ENCODE data around the gene SPATA32. TPM values are rescaled to one million over a fixed set of nuclear protein-coding genes. Genes with fewer than 3 reads are reported as not detected.
A peak's percentile ranks its signal among the peaks of the same experiment; 100 is the strongest.

SPATA32 gene
- total and polyA plus RNA-seq, 8 donors, result 0.07 to 0.19 (median 0.13) TPM; not detected in 4

DNA sequence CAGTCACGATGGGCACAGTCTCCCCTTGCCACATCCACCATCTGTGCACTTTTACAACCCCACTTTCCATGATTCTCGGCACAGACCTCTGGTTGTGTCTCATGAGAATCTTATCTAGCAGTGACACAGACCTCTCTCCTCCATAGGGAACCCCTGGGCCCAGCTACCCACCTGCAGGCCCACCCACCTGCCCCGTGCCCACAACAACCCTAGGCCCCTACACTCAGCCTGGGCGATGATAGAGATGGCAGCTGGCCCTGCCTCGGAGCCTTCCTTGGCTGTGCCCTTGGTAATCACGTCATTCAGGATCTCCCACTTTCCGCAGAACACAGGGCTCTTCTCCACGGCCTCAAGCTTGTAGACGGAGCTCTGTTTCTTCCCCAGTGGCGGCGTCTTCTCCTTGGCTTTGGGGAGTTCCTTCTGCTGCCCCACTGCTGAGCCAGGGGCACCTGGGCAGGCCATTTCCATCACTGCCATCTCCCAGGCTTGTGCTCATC is 28.4 kb upstream of the SPATA32 start:
- WGBS, 2 donors, result 80 to 82% methylated on average over 11 of the region's 11 CpGs
- H3K27ac ChIP-seq, result peak overlapping the region in 3 of 4 donors; percentile 20 to 52 (median 33)
- H3K4me3 ChIP-seq, result no peak overlapping the region
- TF ChIP-seq, protein P1, sequence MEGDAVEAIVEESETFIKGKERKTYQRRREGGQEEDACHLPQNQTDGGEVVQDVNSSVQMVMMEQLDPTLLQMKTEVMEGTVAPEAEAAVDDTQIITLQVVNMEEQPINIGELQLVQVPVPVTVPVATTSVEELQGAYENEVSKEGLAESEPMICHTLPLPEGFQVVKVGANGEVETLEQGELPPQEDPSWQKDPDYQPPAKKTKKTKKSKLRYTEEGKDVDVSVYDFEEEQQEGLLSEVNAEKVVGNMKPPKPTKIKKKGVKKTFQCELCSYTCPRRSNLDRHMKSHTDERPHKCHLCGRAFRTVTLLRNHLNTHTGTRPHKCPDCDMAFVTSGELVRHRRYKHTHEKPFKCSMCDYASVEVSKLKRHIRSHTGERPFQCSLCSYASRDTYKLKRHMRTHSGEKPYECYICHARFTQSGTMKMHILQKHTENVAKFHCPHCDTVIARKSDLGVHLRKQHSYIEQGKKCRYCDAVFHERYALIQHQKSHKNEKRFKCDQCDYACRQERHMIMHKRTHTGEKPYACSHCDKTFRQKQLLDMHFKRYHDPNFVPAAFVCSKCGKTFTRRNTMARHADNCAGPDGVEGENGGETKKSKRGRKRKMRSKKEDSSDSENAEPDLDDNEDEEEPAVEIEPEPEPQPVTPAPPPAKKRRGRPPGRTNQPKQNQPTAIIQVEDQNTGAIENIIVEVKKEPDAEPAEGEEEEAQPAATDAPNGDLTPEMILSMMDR (IDR thresholded peaks at IDR 0.05), result no peak
- H3K9me3 ChIP-seq, result no peaks in the 10 kb centered on the region
- peaks cover 0 to 23% (median 7%) of the 10 kb centered on the region in 3 donors for H3K36me3 ChIP-seq
- ATAC-seq (no peak), DNase-seq (no peak), FAIRE-seq (no peak)
- no peaks in the 10 kb centered on the region for H3K27me3 ChIP-seq
- H3K4me1 ChIP-seq, result peaks cover 70 to 74% (median 74%) of the 10 kb centered on the region in 3 donors
- intact Hi-C loops (cut with DNase I), result no loop called here

DNA sequence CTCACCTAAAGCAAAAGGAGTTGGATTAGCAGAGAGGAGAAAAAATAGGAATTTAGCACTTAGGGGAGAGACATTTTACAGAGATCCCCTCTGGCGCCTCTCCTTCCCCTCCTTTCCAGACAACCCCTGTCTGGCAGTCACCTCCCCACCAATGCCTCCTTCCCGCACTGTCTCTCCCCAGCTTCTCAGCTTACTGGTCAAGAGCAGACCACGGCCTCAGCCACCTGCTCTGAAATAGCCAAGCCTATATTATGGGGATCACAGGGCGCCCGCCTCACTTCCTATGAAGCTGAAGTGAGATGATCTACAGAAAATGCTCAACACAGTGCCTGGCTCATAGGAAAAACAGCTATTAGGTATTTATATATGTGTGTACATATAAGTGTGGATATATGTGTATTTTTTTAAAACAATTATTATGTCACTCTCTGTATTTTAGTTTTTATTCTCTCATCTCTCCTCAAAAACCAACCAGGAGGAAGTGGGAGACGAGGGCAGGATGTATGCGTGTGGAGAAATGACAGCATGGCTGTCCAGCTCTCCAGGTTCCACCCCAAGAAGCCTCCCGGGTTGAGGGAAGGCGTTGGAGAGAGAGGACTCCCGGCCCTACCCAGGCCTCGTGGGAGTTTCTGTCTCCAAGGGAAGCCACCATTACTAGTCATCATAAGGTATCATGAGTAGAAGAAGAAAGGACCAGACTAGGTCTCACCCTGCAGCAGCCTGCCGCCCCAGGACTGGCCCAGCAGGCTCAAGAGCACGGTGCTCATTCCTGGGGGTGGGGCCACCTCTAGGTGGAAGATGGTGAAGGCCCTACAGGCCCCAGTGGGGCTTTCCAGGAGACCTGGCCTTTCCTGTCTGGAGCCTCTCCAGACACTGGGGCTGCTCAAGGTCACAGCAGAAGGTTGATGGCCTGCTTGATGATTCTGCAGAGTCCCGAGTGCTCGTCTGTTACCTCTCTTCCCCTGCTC is 27.7 kb upstream of the SPATA32 start:
- peaks cover 0 to 30% (median 7%) of the 10 kb centered on the region in 3 donors for H3K36me3 ChIP-seq
- TF ChIP-seq, protein P1 (IDR thresholded peaks at IDR 0.05), result no peak

DNA sequence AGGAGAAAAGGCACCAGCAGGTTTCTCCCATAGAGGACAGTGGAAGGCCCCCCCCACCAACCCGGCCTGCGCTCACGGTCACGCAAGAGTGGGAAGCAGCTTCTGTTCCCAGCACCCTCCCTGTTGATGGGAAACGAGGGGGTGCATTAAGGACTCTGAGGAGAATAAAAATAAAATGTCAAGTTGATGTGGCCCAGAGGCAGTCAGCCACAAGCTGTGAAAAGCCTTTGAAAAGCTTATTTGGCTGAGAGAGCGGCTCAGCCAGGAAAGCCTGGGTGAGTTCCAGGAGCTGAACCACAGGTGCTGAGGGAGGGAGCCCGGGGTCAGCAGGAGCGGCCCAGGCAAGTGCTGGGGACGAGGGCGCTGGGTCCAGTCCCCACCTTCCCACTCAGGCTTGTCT is 26.9 kb upstream of the SPATA32 start:
- FAIRE-seq (no peak), DNase-seq (peak in 4 of 6 donors; percentile 47 to 75 (median 66)), ATAC-seq (peak in 3 of 4 donors; percentile 51 to 61 (median 56))
- Histone ChIP-seq H3K27ac (peak overlapping the region; percentile 2 to 52 (median 24)), H3K4me1 (peaks cover 56 to 60% (median 59%) of the 10 kb centered on the region in 3 donors), H3K36me3 (peaks cover 0 to 37% (median 11%) of the 10 kb centered on the region in 3 donors), H3K4me3 (no peak overlapping the region), H3K27me3 (no peaks in the 10 kb centered on the region), H3K9me3 (no peaks in the 10 kb centered on the region)
- TF ChIP-seq, protein P1 (IDR thresholded peaks at IDR 0.05), result no peak
- WGBS, 2 donors, result 17 to 27% methylated on average over 10 of the region's 10 CpGs
- intact Hi-C loops (cut with DNase I), result no loop called here

More for the DNA sequence above, 27.7 kb upstream of the SPATA32 start:
- peak overlapping the region; percentile 2 to 52 (median 26) for H3K27ac ChIP-seq
- H3K27me3 ChIP-seq, result no peaks in the 10 kb centered on the region
- FAIRE-seq (no peak), DNase-seq (peak in 1 of 6 donors; percentile 73), ATAC-seq (peak in 2 of 4 donors; percentile 15 to 55)
- WGBS, 2 donors, result 66 to 70% methylated on average over 15 of the region's 15 CpGs
- intact Hi-C loops (cut with DNase I), result no loop called here
- H3K9me3 ChIP-seq, result no peaks in the 10 kb centered on the region
- no peak overlapping the region for H3K4me3 ChIP-seq
- peaks cover 63 to 67% (median 67%) of the 10 kb centered on the region in 3 donors for H3K4me1 ChIP-seq

DNA sequence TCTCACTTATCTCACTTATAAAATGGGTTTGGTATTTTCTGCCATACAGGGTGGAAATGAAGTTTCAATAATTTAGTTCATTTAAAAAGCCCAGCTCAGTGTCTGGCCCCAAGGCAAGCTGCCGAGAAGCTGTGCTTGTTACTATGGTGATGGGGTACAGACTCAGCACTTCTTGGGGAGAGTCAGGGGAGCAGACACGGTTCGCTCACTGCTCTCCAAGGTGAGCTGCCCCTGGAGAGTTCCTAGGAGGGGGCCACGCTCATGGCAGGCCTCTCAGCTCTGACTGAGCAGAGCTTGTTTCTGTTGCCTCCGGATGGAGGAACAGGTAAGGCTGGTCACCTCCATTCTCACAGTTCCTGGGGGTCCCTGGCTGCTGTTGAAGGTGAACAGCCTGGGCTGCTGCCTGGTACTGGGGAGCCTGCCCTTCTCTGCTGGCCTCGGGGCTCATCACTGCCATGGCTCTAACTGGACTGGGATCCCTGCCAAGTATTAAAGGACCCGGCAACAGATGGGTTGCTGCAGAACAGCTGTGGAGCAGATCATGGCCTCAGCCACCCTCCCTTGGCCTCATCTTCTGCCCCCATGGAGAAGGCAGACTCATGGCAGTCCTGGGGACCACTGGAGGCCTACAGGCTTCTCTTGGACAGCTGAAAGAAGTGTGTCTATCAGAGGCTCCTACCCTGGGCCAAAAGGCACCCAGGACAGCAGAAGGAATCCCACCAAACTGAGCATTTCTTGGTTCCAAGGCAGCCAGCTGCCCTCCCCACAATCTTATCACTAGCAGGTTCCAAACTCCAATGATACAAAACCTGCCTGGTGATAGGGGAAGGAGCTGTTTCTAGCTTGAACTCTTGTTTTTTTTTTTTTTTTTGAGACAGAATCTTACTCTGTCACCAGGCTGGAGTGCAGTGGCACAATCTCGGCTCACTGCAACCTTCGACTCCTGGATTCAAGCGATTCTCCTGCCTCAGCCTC is 25.9 kb upstream of the SPATA32 start:
- Histone ChIP-seq H3K36me3 (peaks cover 0 to 47% (median 18%) of the 10 kb centered on the region in 3 donors), H3K9me3 (no peaks in the 10 kb centered on the region), H3K4me1 (peaks cover 45 to 50% (median 49%) of the 10 kb centered on the region in 3 donors), H3K27me3 (no peaks in the 10 kb centered on the region), H3K4me3 (no peak overlapping the region), H3K27ac (peak overlapping the region in 2 of 4 donors; percentile 5 to 20)
- ATAC-seq (peak in 3 of 4 donors; percentile 4 to 34 (median 26)), FAIRE-seq (no peak), DNase-seq (peak in 1 of 6 donors; percentile 22)
- TF ChIP-seq, protein P1 (IDR thresholded peaks at IDR 0.05), result no peak
- 46 to 55% methylated on average over 10 of the region's 10 CpGs for WGBS, 2 donors
- intact Hi-C loops (cut with DNase I), result no loop called here

Measured in pancreas (tissue), 10 donors.